HG03060 (cell line): ENCODE data around the gene RTBDN.

ENCODE experiments used
- ATAC-seq: cut with Tn5 transposase; IDR thresholded peaks from one replicate; pipeline ENCODE4 v1.9.1; 2021; ENCODE audit warnings: low read depth, moderate number of reproducible peaks; ENCODE audit not compliant: unreplicated experiment

RTBDN gene

DNA sequence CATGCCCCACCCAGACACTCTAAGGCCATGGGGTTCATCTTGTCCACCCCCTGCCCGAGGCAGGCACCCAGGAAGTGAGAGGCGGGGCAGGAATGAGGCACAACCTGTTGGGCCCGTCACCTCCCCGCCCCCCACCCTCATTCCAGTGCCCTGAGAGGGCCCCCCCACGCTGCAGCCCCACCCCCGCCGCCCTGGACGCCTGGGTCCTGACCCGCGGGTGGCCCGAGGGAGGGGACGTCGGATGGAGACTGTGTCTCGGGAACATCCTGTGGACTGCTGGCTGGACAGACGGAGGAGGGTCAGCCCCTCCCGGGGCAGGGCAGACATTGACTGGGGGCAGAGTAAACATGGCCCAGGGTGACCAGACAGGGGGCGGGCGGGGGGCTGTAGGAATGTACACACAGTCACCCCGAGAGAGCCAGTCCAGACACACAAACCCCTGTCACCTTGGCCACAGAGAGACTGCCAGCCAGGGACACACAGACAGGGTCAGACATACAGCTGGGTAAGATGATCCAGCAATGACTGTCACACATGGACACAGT is 50.5 kb downstream of the RTBDN start:
- no peak for ATAC-seq

DNA sequence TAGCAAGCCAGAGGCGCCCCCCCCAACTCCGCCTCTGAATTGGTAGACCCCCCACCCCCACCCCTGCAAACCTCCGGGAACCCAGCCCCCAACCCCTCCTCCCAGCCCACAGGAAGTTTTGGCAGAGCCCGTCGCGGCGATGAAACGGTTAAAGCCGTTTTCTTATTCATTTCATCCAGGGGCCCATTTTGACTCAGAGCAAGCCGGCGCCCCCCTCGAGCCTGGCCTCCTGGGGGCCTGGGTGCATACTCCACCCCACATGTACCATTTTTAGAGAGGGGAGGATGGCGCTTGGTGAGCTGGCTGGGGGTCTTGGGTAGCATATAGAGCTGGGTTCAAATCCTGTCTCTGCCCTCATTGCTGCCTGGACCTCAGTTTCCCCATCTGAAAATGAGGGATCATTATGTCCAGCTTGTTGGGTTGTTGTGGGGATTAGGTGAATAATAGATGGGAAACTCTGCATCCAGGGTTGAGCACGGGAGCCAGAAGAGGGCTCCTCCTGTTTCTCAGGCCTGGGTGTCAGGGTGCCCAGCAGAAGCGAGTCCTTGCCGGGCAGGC is 51.0 kb downstream of the RTBDN start:
- no peak for ATAC-seq

GRCh38 chr19:12782424-12783290 is 51.7 kb downstream of the RTBDN start:
- ATAC-seq: no peak

- no peak for ATAC-seq
These were observed 52.3 kb downstream of the RTBDN start for GRCh38 chr19:12782174-12782423.

- ATAC-seq: no peak
These were observed 55.0 kb downstream of the RTBDN start for GRCh38 chr19:12779162-12779993.

DNA sequence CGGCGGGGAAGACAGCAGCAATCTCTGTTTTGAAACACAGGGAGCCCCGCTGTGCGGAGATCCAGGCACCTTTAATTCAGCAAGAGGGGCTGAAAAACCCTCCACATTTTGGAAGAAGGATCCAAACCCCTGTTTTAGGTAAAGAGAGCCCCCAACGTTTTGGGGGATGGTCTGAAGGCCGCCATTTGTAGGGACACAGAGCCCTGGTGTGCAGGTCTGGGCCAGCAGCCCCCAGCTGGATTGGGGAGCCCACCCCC is 55.5 kb downstream of the RTBDN start:
- ATAC-seq: no peak

DNA sequence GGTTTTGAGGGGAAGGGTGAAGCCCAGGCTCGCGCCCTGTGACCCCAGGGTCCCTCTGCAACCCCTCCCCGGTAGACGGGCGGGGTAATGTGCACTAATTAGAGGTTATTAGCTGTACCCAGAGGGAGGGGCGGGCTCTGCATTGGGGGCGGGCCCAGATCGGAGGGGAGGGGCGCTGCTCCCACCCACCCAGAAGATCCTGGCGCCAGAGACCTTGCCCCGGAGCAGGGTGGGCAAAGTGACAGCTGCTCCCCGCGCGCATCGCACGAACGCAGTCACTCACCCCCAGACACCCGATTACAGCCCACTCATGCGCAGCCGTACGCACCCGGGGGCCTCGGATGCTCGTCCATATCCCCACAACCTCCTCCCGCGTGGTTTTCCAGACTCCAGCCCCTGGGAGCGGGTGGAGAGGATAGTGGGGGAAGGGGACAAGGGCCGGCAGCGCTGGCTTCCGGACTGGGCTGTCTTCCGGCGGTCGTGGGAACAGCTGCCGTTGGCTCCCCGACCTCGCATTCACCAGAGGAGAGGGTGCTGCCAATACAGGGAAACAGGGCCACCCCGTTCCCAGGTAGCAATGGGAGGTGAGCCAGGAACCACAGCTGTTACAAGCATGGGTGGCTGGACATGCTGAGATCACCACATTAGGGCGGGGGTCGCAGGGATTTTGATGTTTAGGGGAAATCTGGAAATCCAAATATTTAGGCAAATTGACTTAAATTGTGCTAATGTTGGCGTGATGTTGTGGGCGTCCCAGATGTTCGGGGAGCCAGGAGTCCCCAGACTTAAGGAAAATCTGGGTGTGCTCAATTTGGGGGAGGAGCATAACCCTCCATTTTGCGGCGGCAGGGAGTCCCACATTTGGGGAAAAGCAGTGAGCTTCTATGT is 56.1 kb downstream of the RTBDN start:
- no peak for ATAC-seq

- ATAC-seq: no peak
These were observed 57.0 kb downstream of the RTBDN start for GRCh38 chr19:12777217-12778016.
